ENCODE measurements around the gene KRT6B.
"Not testable (repeated sequence)": the region's sequence is repeated elsewhere in the genome, so short reads cannot be mapped to it uniquely, and the experiment has no call there.

Gene KRT6B

DNA sequence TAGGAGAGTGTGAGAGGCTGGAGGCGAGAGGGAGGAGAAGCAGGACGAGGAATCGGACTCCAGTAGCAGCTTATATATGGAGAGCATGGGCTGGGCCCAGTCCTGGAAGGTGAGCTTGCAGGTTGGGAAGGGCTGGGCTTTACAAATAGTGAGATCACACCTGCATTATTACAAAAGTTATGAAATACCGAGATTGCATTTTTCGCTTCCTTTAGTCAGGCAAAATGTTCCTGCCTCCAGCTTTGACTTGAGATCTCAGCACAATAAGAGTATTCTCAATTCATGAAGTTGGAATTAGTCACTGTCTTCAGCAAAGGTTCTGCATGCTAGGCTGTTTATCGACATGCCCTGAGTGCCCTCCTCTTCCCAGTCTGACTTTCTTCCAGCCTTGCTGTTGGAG lies at the start of gene KRT6B:
Gene KRT6B (minus strand): TSS at position 46 of the 400 bp plus-strand sequence. CDS start 68 bp downstream, outside the sequence.
- DNase-seq = no peak

DNA sequence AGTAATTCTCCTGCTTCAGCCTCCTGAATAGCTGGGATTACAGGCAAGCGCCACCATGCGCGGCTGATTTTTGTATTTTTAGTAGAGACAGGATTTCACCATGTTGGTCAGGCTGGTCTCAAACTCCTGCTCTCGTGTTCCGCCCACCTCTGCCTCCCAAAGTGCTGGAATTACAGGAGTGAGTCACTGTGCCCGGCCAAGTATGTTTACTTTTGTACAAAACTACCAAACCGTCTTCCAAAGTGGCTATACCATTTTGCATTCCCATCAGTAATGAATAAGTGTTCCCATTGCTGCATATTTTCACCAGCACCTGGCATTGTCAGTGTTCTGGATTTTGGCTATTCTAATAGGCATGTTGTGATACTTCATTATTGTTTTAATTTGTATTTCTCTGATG lies 49.5 kb upstream of the KRT6B start:
- DNase-seq = no peak

DNA sequence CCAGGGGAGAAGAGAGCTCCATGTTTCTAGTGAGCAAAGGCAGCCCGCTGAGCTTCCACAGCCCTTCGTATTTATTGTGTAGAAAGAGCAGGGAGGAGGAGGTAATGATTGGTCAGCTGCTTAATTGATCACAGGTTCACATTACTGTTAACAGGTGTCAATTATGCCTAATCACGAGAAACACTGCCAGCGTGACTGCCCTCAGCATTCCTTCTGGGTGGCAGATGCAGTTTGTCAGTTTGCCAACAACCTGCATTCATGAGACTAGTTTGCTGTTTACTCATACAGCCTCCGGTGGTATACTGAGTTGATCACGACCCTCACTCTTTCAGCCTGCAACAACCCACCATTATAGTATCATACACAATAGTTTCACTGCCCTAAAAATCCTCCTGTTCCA lies 48.6 kb upstream of the KRT6B start:
- not testable (repeated sequence) for DNase-seq

DNA sequence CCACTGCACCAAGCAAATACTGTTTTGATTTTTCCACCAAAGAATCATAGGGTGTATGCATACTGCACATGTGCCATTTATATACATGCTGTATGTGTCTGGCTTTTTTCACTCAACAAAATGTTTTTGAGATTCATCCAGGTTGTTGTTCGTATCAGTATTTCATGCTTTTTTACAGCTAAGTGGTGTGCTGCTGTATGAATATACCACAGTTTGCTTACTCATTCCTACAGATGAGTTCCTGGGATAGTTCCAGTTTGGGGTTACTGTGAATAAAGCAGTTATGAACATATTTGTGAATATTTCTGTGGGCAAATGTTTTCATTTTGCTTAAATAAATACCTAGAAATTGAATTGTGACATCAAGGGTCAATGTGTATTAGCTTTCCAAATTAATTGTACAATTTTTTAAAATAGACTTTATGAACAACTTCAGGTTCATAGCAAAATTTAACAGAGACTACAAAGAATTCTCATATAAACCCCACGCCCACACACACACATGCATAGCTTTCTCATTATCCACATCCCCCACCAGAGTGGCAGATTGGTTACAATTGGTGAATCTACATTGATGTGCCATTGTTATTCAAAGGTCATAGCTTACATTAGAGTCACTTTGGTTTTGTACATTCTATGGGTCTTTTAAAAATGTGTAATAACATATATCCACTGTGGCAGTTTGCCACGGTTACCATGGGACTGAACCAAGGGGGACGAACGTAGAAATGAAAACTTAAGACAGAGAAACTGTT lies 48.0 kb upstream of the KRT6B start:
- no peak for DNase-seq

DNA sequence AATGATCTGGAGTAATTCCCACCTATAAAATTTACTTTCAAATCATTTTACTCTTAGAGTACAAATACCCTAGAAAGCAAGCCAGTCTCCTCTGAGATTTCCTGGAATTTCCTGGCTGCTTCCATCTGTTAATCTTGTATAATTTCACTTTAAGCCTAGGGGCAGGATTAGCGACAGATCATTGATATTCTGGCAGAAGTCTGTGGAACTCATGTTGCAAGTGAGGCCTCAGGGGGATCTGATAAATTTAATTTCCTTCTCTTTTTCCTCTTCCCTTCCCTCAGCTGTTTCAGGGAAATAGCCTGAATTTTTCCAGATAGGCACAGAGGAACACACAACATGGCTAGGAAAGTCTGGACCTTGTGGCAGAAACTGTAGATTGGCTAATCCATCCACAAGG lies 47.0 kb upstream of the KRT6B start:
- no peak for DNase-seq

DNA sequence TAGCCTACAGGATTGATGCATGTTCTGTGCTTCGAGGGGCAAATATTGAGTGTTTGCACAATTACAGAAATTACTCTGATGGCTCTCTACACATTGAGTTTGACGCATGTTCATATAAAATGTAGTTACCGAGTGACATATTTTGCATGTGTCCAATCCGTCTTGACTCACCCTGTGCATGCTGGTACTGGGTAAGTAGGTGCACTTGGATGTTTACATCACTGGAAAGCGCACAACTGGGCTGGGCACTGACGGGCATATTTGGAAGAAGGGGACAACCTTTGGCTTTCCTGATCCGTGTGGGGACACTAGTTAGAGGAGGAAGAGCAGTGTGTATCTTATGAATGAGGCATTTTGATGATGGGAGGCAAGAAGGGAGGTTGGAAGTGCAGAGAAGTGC lies 46.0 kb upstream of the KRT6B start:
- DNase-seq = no peak

DNA sequence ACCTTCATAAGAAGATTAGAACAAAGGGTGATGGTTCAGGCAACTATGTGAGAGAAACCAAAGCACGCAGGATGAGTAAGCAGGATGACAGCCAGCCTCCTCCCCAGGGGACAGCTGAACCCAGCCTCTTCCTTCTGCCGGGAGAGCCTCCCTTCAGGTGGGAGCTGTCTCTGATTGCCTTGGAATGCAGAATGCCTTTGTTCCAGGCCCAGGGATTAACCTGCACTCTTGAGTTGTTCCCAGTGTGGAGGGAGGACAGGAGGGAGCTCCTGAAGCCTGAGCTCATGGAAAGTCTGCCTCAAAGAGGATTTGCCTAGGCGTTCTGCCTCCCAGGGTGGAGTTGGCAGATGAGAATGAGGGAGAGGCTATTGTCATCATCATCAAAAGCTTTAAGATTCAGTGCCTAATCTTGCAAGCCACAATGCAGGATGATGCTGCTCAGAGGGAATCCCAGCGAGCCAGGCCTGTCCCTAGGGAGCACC lies 44.7 kb upstream of the KRT6B start:
- no peak for DNase-seq

DNA sequence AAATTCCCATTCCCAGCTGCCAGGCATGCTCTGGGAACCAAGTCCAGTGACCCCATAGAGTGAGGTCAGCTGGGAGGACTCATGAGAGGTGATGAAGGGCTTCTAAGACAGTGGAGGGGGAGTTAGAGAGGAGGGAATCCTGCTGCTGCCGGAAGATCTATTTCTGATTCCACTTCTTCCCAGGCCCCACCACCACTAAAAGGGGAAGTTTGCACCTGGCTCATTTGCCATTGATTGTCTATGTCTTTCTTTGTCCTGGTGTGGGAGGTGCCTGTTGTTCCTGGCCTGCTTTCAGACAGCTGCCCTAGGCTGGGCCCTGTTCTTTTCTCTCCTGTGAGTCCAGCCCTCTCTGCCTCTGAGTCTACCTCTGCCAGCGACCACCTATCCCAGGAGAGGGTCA lies 44.1 kb upstream of the KRT6B start:
- DNase-seq = no peak

DNA sequence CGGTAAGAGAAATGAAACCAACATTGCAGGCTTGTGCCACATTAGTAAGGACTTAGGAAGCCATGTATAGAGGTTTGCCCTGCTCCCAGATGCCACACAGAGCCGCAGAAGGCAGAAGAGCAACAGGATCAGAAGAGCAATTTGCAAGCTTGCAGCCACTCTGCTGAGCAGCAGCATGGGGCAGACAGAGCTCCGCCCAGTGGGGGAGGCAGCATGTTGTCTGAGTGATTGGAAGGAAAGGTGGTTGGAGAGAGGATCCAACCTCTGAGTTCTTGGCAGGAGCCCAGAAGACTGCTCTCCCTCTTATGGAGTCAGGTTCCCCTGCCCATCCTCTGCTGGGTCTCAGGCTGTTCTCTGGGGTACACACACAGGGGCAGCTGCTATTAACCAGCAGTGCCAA lies 43.4 kb upstream of the KRT6B start:
- DNase-seq = peak; percentile 68

DNA sequence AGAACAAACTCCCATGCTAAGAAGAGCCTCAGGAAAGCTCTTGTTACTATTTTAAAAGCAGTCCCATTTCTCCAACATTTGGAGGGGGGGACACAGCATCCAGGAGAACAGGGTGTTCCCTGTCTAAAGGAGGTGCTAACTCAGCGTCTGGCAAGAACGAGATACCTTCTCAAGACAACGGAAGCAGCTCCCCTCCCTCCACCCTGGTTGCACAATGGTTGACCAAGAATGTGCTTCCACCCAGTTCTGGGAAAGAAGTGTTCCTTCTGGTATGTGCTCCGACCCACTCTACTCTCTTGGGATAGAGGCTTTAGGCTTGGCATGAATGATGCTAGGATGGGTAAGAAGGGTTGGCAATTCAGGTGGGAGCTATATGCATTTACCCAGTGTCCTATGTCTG lies 42.6 kb upstream of the KRT6B start:
- no peak for DNase-seq

DNA sequence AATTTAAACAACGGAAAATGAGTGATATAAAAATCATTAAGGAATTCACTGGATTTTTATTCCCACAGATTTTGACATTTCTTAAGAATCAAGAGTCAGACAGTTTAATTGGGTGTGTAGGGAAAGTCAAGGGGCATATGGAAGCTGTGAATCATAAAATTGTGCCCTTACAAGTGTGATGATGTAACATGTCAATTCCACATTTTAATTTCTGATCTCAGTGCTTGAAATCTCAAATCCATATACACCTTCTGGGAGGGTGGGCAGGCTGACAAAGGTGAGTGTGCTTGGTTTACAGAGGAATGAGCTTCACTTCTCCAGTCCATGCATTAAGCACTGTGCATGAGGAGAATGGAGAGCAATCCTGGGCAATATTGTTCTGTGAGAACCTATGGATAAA lies 42.2 kb upstream of the KRT6B start:
- DNase-seq = no peak

DNA sequence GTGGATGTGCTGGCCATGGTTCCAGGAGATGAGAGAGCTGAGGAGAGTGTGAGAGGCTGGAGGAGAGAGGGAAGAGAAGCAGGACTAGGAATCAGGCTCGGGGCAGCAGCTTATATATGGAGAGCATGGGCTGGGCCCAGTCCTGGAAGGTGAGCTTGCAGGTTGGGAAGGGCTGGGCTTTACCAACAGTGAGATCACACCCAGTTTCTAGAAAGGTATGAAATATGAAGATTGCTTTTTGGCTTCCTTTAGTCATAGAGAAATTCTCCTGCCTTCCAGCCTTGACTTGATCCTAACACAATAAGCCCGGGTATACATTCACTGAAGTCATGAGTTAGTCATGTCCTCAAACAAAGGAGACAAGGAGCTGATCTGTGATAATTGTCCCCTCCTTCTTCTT lies 41.2 kb upstream of the KRT6B start, which contains the start of gene KRT6A:
Gene KRT6A (minus strand): TSS at position 86 of the 400 bp plus-strand sequence. CDS start 69 bp downstream, at position 17.
- no peak for DNase-seq

DNA sequence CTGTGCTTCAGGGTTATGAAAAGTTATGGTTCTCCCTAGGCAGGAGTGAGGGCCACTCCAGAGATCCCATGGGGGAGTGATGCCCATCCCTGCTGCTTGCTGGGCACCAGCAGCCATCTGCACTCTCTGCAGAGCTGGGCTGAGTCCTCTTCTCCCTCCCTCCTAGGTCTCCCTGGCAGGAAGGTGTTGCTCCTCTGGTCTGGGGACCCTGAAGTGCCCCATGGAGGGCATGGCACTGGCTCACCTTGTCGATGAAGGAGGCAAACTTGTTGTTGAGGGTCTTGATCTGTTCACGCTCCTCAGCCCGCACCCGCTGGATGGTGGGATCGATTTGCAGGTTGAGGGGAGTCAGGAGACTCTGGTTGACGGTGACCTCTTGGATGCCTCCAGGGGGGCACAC lies 40.5 kb upstream of the KRT6B start:
- DNase-seq = not testable (repeated sequence)

DNA sequence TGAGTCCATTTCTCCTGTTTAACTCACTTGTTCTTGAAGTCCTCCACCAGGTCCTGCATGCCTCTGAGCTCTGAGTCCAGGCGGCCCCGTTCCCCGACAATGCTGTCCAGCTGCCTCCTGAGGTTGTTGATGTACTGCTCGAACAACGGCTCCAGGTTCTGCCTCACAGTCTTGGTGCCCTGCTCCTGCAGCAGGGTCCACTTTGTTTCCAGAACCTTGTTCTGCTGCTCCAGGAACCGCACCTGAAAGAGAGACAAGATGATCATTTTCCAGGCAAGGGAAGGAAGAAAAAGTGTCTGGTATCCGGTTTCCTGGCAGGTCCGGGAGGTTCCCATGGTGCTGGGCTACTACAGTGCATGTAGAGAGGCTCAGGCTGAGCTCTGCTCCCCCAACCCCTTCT lies 39.5 kb upstream of the KRT6B start:
- DNase-seq = not testable (repeated sequence)

DNA sequence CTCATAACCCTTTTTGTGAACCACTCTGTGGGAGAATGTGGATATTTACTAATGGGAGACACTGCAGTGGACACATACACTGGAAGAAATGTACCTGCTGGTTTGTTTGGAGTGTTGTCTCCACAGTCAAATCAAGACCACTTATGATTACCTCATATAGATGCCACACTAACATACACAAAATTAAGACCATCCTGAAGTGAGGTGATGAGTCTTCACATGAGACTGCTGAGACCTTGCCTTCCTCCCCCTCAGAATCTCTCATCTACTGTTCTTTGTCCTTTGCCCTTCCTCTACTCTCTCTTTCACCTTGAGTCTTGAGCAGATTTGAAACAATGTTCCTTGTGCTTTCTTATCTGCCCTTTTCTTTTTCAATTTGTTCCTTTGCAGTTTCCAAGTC lies 36.8 kb upstream of the KRT6B start:
- no peak for DNase-seq

DNA sequence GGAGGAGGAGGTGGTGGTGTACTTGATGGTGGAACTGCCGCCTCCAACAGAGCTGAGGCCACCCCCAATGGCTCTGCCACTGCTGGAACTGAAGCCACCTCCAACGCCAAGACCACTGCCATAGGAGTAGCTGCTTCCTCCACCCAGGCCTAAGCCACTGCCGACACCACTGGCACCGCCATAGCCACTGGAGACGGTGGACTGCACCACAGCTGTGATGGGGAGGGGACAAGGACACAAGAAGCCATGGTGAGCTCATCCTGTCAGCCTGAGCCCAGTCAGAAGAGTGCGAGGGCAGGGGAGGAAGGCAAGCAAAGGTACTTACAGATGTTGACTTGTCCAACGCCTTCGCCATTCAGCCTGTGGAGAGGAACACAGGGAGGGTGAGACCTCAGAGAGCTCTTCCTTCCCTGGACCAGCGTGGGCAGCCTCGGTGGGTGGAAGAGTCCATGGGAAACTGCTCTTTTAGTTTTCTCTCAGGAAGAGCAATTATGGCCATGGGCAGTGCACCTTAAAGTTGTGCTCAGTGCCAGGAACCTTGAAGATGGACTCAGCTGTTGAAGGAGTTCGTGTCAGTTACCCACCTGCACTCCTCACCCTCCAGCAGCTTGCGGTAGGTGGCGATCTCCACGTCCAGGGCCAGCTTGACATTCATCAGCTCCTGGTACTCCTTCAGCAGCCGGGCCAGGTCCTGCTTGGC lies 35.9 kb upstream of the KRT6B start:
- not testable (repeated sequence) for DNase-seq

DNA sequence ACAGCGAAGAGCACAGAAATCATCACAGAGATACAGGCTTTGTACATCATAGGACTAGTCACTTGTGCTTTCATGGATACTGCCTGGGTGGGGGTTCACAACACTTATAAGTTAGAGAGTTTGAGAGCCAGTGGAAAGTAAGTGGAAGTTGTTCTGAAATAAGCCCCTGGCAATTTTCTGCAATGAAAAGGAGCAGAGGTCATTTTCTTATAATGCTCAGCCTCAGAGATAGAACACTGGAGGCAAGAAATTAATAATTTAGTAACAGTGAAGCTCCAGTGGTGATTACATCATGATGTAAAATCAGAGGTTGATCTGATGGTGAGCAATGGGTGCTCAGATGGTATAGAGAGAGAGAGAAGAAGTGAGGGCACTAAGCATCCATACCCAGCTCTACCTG lies 35.3 kb upstream of the KRT6B start:
- no peak for DNase-seq

DNA sequence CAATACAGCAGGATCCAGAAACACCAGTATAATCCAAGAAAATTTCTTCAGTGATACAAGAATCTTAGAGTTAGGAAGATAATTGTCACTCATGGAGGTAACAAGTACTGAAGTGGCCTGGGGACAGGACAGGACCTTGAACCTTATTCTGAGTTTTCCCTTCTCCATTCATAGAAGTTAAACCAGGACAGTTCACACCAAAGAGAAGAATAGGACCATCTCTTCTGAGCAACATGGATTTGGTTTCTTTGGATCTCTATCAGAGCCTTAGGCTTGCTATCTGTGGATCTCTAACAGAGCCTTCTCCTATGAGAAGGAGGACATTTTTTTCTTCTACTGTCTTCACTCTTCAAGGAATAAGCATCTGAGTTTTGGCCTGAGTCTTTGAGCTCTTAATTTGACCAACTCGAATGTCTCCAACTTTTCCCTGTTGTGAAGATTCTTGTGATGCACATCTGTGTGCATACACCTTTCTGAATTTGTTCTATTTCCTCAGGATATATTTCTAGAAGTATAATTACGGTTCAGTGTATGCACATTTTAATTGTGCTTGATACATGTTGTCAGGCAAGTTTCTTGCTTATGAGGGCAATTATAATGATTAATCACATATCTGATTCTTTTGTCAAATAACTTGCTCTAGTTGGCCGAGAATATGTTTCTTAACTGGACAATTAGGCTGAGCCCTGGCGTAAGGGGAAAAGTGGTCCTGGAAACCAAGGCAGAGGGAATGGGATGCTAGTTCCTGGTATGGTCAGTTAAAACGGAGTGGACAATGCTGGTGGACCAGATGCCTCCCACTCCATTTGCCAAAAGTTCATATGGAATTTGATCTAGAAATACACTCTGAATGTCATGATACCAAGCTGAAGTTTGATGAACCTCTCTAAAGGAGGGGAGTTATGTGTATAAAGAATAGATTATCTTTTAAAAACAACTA lies 34.5 kb upstream of the KRT6B start:
- DNase-seq = no peak

DNA sequence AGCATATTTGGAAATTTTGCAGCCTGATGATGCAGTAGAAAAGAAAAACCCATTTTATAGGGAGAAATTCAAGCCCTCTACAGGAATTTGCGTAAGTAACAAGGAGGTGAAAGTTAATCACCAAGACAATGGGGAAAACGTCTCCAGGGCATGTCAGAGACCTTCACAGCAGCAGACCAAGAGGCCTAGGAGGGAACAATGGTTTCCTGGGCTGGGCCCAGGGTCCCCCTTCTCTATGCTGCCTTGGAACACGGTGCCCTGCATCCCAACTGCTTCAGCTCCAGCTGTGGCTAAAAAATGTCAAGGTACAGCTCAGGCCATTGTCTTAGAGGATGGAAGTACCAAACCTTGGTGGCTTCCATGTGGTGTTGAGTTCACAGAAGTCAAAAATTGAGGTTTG lies 28.1 kb upstream of the KRT6B start:
- no peak for DNase-seq

DNA sequence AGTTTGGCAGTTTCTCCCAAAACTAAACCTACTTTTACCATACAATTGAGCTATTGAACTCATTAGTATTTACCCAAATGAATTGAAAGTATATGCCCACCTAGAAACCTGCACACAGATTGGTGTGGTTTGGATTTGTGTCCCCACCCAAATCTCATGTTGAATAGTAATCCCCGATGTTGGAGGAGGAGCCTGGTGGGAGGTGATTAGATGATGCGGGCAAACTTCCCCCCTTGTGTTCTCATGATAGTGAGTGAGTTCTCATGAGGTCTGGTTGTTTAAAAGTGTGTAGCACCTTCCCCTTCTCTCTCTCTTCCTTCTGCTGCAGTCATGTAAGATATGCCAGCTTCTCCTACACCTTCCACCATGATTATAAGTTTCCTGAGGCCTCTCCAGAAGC lies 25.7 kb upstream of the KRT6B start:
- DNase-seq = no peak

DNA sequence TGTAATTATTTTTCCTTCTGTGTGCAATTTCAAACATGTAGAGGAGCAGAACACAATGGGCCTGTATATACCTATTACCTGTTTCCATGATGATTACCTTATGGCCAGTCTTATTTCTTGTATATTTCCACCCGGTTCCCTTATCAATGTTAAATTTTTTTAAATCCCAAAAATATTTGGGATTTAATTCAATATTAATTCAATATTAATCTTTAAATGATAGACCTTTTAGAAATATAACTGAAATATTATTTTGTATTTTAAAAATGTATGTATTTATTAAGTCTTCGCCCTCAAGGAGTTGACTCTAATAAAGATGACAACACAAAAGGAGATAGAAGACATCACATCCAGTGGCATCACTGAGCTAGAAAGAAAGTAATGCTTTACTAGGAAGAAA lies 22.3 kb upstream of the KRT6B start:
- no peak for DNase-seq

DNA sequence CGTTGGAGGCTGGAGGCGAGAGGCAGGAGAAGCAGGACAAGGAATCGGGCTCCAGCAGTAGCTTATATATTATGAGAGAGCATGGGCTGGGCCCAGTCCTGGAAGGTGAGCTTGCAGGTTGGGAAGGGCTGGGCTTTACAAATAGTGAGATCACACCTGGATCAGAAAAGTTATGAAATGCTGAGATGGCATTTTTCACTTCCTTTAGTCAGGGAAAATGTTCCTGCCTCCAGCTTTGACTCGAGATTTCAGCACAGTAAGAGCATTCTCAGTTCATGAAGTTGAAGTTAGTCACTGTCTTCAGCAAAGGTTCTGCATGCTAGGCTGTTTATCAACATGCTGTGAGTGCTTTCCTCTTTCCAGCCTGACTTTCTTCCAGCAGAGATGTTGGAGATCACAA lies 21.8 kb upstream of the KRT6B start, which contains the start of gene KRT6C:
Gene KRT6C (minus strand): TSS at position 38 of the 400 bp plus-strand sequence. CDS start 68 bp downstream, outside the sequence.
- no peak for DNase-seq

DNA sequence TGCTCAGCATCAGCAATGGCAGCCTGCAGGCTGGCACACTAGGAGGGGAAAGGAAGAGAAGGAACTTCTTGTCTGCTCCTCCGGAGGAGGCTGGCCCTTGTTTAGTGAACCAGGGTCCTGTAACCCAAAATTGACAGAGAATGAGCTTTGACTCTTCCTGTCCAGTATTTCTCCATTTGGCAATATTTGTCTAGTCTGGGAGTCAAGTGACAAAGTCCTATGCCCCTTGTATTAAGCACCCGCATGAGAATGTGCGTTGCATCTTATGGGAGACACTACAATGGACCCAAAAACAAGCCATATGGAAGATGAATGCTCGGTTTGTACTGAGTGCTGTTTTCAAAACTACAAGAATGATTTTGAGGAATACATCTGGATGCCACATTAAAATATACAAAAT lies 17.9 kb upstream of the KRT6B start:
- DNase-seq = no peak
